ENCODE data around the gene BCLAF3. TPM values are rescaled to one million over a fixed set of nuclear protein-coding genes. Genes with fewer than 3 reads are reported as not detected.

BCLAF3 gene
- polyA plus RNA-seq, 2 of the 4 experiments (the other 2 are of a cell fraction): 3.7 to 4.1 TPM

- TF ChIP-seq FOSB (CRISPR knock-in tag; IDR thresholded peaks at IDR 0.05): no peak
- TF ChIP-seq GATA3 (IDR thresholded peaks at IDR 0.05; ENCODE audit: borderline replicate concordance): no peak
- TF ChIP-seq MYC (IDR thresholded peaks at IDR 0.05; ENCODE audit: borderline replicate concordance, low read length): no peak
- no peak for TF ChIP-seq JUNB (IDR thresholded peaks at IDR 0.05)
- no peak for TF ChIP-seq CHD2 (IDR thresholded peaks at IDR 0.05; ENCODE audit: low read length, partially characterized antibody)
- no peak for TF ChIP-seq ATOH8 (CRISPR knock-in tag; IDR thresholded peaks at IDR 0.05; ENCODE audit: low read depth)
- no peak for TF ChIP-seq FOSL2 (IDR thresholded peaks at IDR 0.05)
- TF ChIP-seq FOSL2 (CRISPR knock-in tag; IDR thresholded peaks at IDR 0.05): no peak
- TF ChIP-seq ELK1 (IDR thresholded peaks at IDR 0.05; ENCODE audit: low read depth, low read length): no peak
- DNase-seq (ENCODE audit: low read depth in 1 of 2, low spot score in 1 of 2) (no peak), ATAC-seq (no peak), FAIRE-seq (no peak)
- Histone ChIP-seq H3K4me1 (no peaks in the 10 kb centered on the region), H3K9me3 (peaks cover 9% of the 10 kb centered on the region; the same call in 2 of the 3 replicates), H3K4me2 (no peak overlapping the region), H3K27ac (no peak overlapping the region), H3K4me3 (no peak overlapping the region)
- WGBS (ENCODE audit: missing lambda C conversion rate): 86% methylated on average over 9 of the region's 9 CpGs
- ChIA-PET CTCF (no interaction called here), POLR2A (no interaction called here)
Measured at GRCh38 chrX:20015945-20016615, 25.2 kb upstream of the BCLAF3 start.

- ChIA-PET POLR2A (no interaction called here), CTCF (interaction anchor here (0.5 to 0.8 kb wide), 2 partner anchors 80 to 276 kb away, joined by 3 read pairs; no protein-coding TSS in a partner anchor)
- no peak overlapping the region for H3K4me3 ChIP-seq
- H3K4me1 ChIP-seq: no peaks in the 10 kb centered on the region
- TF ChIP-seq RAD21 (conservative IDR thresholded peaks at IDR 0.05 in 1 of 2, IDR thresholded peaks at IDR 0.05 in 1 of 2) (no peak), EHMT2 (IDR thresholded peaks at IDR 0.05; ENCODE audit: low read depth) (no peak), ZFP36 (IDR thresholded peaks at IDR 0.05; ENCODE audit: borderline replicate concordance, partially characterized antibody) (no peak), ZC3H11A (IDR thresholded peaks at IDR 0.05) (no peak), ESRRA (IDR thresholded peaks at IDR 0.05; ENCODE audit: borderline replicate concordance, low read length) (no peak), SMC3 (IDR thresholded peaks at IDR 0.05) (no peak), HOXB13 (CRISPR knock-in tag; IDR thresholded peaks at IDR 0.05; ENCODE audit: low read depth) (no peak), CHD2 (IDR thresholded peaks at IDR 0.05; ENCODE audit: low read length, partially characterized antibody) (no peak), NR3C1 (IDR thresholded peaks at IDR 0.05) (no peak)
- DNase-seq (ENCODE audit: low read depth in 1 of 2, low spot score in 1 of 2) (no peak), ATAC-seq (no peak), FAIRE-seq (no peak)
- H3K9me3 ChIP-seq: peaks cover 9% of the 10 kb centered on the region; the same call in 2 of the 3 replicates
- WGBS (ENCODE audit: missing lambda C conversion rate): 100% methylated on average over 1 of the region's 1 CpG
- no peak overlapping the region for H3K4me2 ChIP-seq
- H3K27ac ChIP-seq: no peak overlapping the region
Measured at GRCh38 chrX:20015422-20015821, 24.6 kb upstream of the BCLAF3 start.

- ATAC-seq (no peak), DNase-seq (ENCODE audit: low read depth in 1 of 2, low spot score in 1 of 2) (no peak), FAIRE-seq (no peak)
- Histone ChIP-seq H3K4me1 (no peaks in the 10 kb centered on the region), H3K4me2 (no peak overlapping the region), H3K27ac (no peak overlapping the region), H3K9me3 (peaks cover 9% of the 10 kb centered on the region; the same call in 2 of the 3 replicates), H3K4me3 (no peak overlapping the region)
- POLR2A ChIA-PET: no interaction called here
- 88% methylated on average over 4 of the region's 4 CpGs for WGBS (ENCODE audit: missing lambda C conversion rate)
- CTCF ChIA-PET: interaction anchor here (1.2 to 2.2 kb wide), 2 partner anchors 20 to 56 kb away, joined by 3 to 7 read pairs; no protein-coding TSS in a partner anchor
- TF ChIP-seq RAD21 (conservative IDR thresholded peaks at IDR 0.05 in 1 of 2, IDR thresholded peaks at IDR 0.05 in 1 of 2): no peak
- TF ChIP-seq CTCF (IDR thresholded peaks at IDR 0.05): no peak
- no peak for TF ChIP-seq ELK1 (IDR thresholded peaks at IDR 0.05; ENCODE audit: low read depth, low read length)
- TF ChIP-seq HOXB5 (CRISPR knock-in tag; IDR thresholded peaks at IDR 0.05): no peak
- TF ChIP-seq HOXA7 (CRISPR knock-in tag; IDR thresholded peaks at IDR 0.05): no peak
- no peak for TF ChIP-seq HMGXB4 (CRISPR knock-in tag; IDR thresholded peaks at IDR 0.05; ENCODE audit: borderline replicate concordance)
- no peak for TF ChIP-seq JUNB (IDR thresholded peaks at IDR 0.05)
Measured at GRCh38 chrX:20011608-20012007, 20.7 kb upstream of the BCLAF3 start.
